ENCODE data around the gene VOPP1.

The VOPP1 gene

GRCh38 chr7:55554038-55554437, 18.3 kb downstream of the VOPP1 start:
- no peak for DNase-seq (ENCODE audit: low read depth in 2 of 2)

- DNase-seq (ENCODE audit: low read depth in 2 of 2): no peak
Measured at GRCh38 chr7:55553024-55553345, 19.3 kb downstream of the VOPP1 start.

GRCh38 chr7:55552320-55553023, 19.8 kb downstream of the VOPP1 start:
- no peak for DNase-seq (ENCODE audit: low read depth in 2 of 2)

GRCh38 chr7:55550841-55551537, 21.3 kb downstream of the VOPP1 start:
- DNase-seq (ENCODE audit: low read depth in 2 of 2): no peak

- no peak for DNase-seq (ENCODE audit: low read depth in 2 of 2)
Measured at GRCh38 chr7:55550010-55550663, 22.2 kb downstream of the VOPP1 start.

GRCh38 chr7:55549457-55549856, 22.8 kb downstream of the VOPP1 start:
- no peak for DNase-seq (ENCODE audit: low read depth in 2 of 2)

- DNase-seq (ENCODE audit: low read depth in 2 of 2): no peak
Measured at GRCh38 chr7:55548295-55548731, 24.0 kb downstream of the VOPP1 start.

- DNase-seq (ENCODE audit: low read depth in 2 of 2): no peak
Measured at GRCh38 chr7:55546814-55547213, 25.5 kb downstream of the VOPP1 start.

- no peak for DNase-seq (ENCODE audit: low read depth in 2 of 2)
Measured at GRCh38 chr7:55545496-55545895, 26.8 kb downstream of the VOPP1 start.

- no peak for DNase-seq (ENCODE audit: low read depth in 2 of 2)
Measured at GRCh38 chr7:55540226-55540858, 32.0 kb downstream of the VOPP1 start.

- no peak for DNase-seq (ENCODE audit: low read depth in 2 of 2)
Measured at GRCh38 chr7:55539380-55539779, 32.9 kb downstream of the VOPP1 start.

- DNase-seq (ENCODE audit: low read depth in 2 of 2): no peak
Measured at GRCh38 chr7:55538538-55538937, 33.8 kb downstream of the VOPP1 start.

GRCh38 chr7:55537458-55537990, 34.8 kb downstream of the VOPP1 start:
- DNase-seq (ENCODE audit: low read depth in 2 of 2): no peak

- DNase-seq (ENCODE audit: low read depth in 2 of 2): no peak
Measured at GRCh38 chr7:55536619-55537457, 35.5 kb downstream of the VOPP1 start.

GRCh38 chr7:55535617-55536016, 36.7 kb downstream of the VOPP1 start:
- DNase-seq (ENCODE audit: low read depth in 2 of 2): no peak

- DNase-seq (ENCODE audit: low read depth in 2 of 2): no peak
Measured at GRCh38 chr7:55534916-55535590, 37.2 kb downstream of the VOPP1 start.

- DNase-seq (ENCODE audit: low read depth in 2 of 2): peak; percentile 32 to 34
Measured at GRCh38 chr7:55534262-55534915, 37.9 kb downstream of the VOPP1 start.

GRCh38 chr7:55533729-55534080, 38.6 kb downstream of the VOPP1 start:
- DNase-seq (ENCODE audit: low read depth in 2 of 2): no peak

GRCh38 chr7:55533050-55533728, 39.1 kb downstream of the VOPP1 start:
- peak; percentile 44 to 49 for DNase-seq (ENCODE audit: low read depth in 2 of 2)
